HTR-8/SVneo (cell line): ENCODE results near the gene ROM1.
"Not testable (repeated sequence)": the region's sequence is repeated elsewhere in the genome, so short reads cannot be mapped to it uniquely, and the experiment has no call there.

Experiments used
- DNase-seq: peaks from one replicate; pipeline ENCODE4 v3.0.0; 2011; ENCODE audit warnings: low spot score, mixed read lengths; ENCODE audit not compliant: insufficient read length
- FAIRE-seq: peaks from 2 replicates; lab custom pipeline; 2011; peaks lifted over from hg19 to GRCh38; lab: Jason Lieb, UNC

ROM1 gene

DNA sequence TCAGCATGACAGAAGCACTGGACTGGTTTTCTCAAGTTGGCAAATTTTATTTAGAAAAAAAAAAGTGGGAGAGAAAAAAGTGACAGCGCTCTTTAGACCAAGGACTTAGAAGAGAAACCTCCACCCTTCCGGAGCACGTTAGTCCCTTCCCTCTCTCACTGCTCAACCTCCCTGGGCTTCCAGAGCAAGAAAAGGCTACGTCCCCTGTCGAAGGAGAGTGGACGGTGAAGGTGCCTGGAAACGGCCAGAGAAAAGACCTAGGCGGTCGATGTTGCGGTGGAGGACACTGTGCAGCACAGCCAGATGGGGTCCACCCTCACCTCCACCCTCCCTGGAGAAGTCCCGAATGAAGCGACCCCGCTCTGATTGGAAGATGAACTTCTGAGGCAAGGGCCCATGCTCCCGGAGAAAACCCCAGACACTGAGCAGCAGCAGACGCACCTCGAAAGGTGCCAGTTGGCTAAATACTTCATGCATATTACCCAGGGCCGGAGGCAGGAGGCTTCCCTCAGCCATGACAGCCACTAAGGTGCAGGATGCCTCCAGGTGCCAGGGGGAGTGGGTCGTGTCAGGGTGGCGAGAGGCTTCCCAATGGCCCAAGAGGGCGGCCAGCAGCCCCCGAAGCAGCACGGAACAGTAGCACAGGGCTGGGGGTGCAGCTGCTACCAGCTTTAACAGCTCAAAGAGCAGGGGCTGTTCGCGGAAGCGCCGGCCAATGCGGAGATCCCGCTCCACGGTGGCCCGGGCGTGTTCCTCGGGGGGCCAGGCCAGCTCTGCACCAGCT, 34.0 kb downstream of the ROM1 start:
- FAIRE-seq (no peak), DNase-seq (no peak)

DNA sequence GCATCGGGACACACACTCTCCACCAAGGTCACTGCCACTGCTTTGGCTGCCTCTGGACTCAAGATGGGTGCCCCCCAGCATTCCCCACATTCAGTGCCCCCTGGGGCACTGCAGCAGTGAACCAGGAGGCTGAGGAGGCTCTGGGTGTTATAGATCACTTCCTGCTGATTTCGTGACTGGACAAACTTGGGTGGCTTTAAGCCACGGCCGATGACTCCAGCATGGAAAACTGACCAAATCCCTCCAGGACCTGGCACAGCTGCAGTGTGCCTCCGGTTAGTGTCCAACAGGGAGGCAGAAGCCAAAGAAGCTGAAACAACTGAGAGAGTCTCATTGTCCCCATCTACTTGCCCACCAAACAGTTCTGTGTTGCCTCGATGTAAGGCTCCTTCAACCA, 34.5 kb downstream of the ROM1 start:
- DNase-seq (no peak), FAIRE-seq (no peak)

DNA sequence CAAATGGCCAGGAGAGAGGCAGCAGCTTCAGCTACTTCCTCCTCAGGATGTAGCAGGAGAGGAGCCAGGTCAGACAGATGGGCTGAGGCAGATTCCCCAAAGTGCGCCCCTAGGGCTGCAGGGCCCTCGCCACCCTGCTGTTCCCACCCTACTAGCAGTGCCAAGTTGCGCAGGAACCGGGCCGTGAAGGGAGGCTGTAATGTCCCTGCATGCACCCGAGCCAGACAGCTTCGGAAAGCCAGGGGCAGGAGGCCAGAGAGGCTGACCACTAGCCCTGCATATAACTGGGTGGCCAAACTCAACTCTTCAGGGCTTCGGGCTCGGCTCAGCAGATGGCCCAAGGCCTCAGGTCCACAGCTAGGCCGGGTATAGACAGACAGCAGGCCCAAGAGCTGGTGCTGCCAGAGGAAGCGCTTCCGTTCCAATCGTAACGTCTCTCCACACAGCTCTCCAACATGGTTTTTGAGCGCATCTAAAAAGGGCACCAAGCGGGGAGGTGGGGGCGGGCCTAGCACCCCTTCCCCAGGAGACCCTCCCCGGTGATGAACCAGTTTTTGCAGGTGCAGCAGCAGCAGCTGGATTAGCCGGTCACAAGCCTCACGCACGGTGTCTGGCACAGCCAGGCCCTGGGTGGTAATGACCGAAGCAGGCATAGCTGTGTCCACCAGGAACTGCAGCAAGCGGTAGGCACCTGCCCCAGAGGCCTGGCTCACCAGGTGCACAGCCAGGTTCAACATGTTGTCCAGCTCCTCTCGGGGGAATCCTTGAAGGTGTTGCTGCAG, 35.3 kb downstream of the ROM1 start:
- no peak for FAIRE-seq
- no peak for DNase-seq

DNA sequence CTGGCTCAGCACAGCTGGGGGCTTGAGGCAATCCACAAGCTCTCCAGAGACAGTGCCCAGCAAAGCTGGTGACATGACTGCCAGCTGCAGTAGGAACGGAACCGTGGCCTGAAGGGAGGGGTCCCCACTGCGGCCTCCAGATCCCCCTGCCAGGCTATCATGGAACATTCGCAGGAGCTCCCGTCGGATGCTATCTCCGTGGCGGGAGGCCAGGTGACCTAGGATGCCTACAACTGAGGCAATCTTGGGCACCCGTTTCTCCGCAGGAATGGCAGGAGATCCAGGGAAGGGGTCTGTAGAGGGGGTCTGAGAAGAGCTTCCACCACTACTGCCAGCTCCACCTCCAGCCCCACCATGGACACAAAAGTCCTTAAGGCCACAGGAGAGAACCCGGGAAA, 35.9 kb downstream of the ROM1 start:
- no peak for FAIRE-seq
- DNase-seq: no peak

DNA sequence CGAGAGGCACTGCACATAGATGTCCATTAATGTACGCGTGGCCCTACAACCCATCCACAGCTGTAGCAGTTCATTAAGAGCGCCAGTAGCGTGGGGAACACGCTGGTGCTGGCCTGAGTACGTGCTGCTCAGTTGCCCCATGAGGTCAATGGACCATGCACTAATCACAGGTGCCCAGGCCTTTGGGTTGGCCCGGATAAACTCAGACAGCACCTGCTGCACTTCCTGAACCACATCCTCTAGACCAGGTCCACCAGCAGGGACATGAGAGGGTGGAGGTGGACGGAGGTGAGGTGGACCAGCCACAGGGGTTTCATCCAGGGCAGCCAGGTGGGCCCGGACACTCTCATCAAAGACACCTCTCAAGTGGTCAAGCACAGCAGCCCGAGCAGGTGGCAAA, 36.4 kb downstream of the ROM1 start:
- DNase-seq (no peak), FAIRE-seq (no peak)

DNA sequence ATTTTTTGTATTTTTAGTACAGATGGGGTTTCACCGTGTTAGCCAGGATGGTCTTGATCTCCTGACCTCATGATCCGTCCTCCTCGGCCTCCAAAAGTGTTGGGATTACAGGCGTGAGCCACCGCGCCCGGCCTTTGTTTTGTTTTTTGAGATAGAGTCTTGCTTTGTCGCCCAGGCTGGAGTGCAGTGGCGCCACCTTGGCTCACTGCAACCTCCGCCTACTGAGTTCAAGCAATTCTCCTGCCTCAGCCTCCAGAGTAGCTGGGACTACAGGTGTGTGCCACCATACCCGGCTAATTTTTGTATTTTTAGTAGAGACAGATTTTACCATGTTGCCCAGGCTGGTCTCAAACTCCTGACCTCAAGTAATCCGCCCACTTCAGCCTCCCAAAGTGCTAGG, 37.2 kb downstream of the ROM1 start:
- not testable (repeated sequence) for DNase-seq, FAIRE-seq

DNA sequence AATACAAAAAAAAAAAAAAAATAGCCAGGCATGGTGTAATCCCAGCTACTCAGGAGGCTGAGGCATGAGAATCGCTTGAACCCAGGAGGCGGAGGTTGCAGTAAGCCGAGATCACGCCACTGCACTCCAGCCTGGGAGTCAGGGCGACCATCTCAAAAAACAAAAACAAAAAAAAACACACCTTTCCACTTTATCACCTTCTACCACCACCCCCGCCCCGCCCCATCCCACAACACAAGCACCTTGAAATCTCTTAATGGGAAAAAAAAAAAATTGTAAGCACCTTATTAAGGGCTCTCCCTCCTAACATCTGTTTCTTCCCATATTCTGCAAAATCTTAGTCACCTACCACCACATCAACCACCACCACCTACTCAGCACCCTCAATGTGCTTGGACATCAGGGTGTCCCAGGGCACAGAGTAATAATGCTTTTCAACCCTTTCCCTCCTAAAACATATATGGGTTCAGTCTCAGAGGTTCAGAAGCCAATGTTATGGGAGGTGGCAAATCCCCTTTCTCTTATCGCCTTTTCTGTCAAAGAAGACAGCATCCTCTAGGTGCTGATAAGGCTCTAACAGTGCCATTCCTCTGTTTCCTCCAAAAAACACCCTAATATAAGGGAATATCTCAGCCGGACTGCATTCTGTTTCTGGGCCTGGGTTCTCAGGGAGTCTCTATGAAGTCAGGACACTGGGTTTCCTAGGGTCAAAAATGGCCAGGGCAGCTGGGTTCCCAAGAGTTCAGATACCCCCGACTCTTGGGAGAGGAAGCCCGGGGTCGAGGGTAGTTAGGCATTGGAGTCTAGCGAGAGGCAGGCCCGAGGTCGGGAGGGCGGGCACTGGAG, 39.3 kb downstream of the ROM1 start:
- DNase-seq: no peak
- no peak for FAIRE-seq

DNA sequence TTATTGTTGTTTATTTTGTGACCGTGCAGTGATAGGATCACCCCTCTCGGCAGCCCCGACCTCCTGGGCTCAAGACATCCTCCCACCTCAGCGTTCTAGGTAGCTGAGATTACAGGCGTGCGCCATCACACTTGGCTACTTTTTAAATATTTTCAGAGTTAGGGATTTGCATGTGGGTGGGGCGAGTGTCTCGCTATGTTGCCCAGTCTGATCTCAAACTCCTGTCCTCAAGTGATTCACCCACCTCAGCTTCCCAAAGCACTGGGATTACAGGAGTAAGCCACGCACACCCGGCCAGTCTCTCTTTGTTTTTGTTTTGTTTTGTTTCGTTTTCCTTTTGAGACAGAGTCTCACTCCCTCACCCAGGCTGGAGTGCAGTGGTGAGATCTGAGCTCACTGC, 41.2 kb downstream of the ROM1 start:
- DNase-seq (no peak), FAIRE-seq (no peak)

DNA sequence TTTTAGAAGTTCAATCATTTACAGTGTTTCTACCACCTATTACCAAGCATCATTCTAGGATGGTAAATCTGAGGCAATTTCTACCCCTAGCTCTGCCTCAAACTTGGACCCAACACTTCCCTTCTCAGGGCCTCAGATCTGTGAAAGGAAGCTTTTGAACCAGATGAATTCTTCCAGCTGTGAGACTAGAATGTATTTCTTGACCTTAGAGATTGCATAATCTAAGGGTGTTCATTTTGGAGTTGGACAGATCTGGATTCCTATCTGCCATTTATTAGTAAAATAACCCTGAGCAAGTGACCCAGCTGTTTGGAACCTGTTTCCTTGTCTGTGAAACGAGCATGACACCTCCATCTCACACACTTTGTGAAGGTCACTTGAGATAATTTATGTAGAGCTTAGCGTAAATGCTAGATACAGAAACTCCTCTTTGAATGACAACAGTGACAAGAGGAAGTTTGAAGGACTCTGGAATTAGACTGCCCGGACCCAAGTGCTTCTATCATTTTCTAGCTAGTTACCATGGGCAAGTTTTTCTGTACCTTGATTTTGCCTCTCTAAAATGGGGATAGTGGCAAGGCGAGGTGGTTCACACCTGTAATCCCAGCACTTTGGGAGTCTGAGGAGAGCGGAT, 43.9 kb downstream of the ROM1 start:
- DNase-seq (no peak), FAIRE-seq (no peak)

DNA sequence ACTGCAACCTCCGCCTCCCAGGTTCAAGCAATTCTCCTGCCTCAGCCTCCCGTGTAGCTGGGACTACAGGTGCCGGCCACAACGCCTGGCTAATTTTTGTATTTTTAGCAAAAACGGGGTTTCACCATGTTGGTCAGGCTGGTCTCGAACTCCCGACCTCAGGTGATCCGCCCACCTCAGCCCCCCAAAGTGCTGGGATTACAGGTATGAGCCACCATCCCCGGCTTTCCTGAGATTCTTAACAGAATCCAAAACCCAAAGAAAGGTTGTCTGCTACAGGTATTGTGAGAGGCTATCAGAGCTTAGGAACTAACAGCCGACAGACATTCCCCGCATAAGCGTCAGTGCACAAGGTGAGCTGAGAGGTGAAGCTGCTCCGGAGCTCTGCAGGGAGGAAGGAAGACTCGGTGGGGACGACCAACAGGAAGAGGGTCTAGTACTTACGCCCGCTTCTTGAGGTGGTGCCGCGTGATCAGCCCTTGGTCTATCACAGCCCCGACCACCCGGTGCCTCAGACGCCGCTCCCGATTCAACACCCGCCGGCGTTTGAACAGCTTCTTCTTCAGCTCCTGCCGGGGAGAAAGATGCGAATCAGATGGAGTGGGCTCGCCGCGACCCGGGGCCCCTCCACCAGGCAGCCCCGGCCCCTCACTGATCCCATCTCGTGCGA, 51.5 kb downstream of the ROM1 start:
- FAIRE-seq (no peak), DNase-seq (peak; percentile 56)
